K562 (cell line): ENCODE measurements around the gene SUPT3H. TPM values are rescaled to one million over a fixed set of nuclear protein-coding genes. Genes with fewer than 3 reads are reported as not detected.

ENCODE experiments used
- ATAC-seq: fragments of 200-7000 bp; cut with Tn5 transposase; 3 replicates; pipeline ENCODE4 v1.9.1; 2020; ENCODE audit warnings: moderate library complexity
- BruUV-seq: library from RNA; stranded (reverse); fragments of 400-500 nt; replicated peaks from 2 replicates; lab custom pipeline; 2021; lab: Mats Ljungman, UMichigan
- CTCF ChIA-PET: fragments of 300-600 bp; formaldehyde crosslinking; extraction: SDS; loops from one replicate; lab custom pipeline; 2021; ENCODE audit warnings: low intra/inter-chr PET ratio; lab: Yijun Ruan, JAX
- POLR2A ChIA-PET: fragments of 300-600, 350-650 bp; sonication (Branson Sonifier 250); formaldehyde crosslinking; extraction: SDS; loops from one replicate; lab custom pipeline; 2021; ENCODE audit warnings: antibody characterized with exemption, inconsistent platforms; lab: Yijun Ruan, JAX
- DNase-seq, 4 experiments: peaks; one replicate each; pipeline versions ENCODE4 v3.0.0 to v3.0.0-alpha.2; 2011 to 2018; ENCODE audit warnings: low spot score in 3 of 4, mixed read lengths in 3 of 4; ENCODE audit errors: extremely low read depth in 1 of 4
- FAIRE-seq: peaks from 2 replicates; lab custom pipeline; 2011; peaks lifted over from hg19 to GRCh38; lab: Jason Lieb, UNC
- H2AFZ ChIP-seq: 2 replicates; pipeline ENCODE4 v1.6.0; 2011; ENCODE audit warnings: low read depth, low read length, control low read depth, inconsistent platforms
- H3K27ac ChIP-seq: fragments of 200-600 bp; 3 replicates; pipeline ENCODE4 v1.8.0; 2011; ENCODE audit warnings: low read depth, mild to moderate bottlenecking, control low read depth, inconsistent platforms, low read length, moderate library complexity, mixed read lengths; ENCODE audit errors: extremely low read depth
- H3K27me3 ChIP-seq, 2 experiments: fragments of 300-600 bp in 1 of 2; 2 replicates in 1 of 2; 3 replicates in 1 of 2; pipeline versions ENCODE4 v1.6.0 to v1.8.0; 2011; ENCODE audit warnings: inconsistent platforms in 2 of 2, low read length in 2 of 2, mild to moderate bottlenecking in 1 of 2, mixed read lengths in 1 of 2, moderate library complexity in 1 of 2; ENCODE audit not compliant: control insufficient read depth in 2 of 2, insufficient read depth in 2 of 2
- H3K36me3 ChIP-seq: fragments of 300-600 bp; 3 replicates; pipeline ENCODE4 v1.8.0; 2011; ENCODE audit warnings: mild to moderate bottlenecking, low read length, inconsistent platforms; ENCODE audit not compliant: control insufficient read depth, insufficient read depth
- H3K4me1 ChIP-seq, 2 experiments: fragments of 200-600 bp in 1 of 2; replicated peaks in 1 of 2; 2 replicates in 1 of 2; 3 replicates in 1 of 2; pipeline versions ENCODE4 v1.5.1 to v1.8.0; 2011; ENCODE audit warnings: inconsistent platforms in 2 of 2, low read length in 2 of 2, mild to moderate bottlenecking in 1 of 2, mixed read lengths in 1 of 2, moderate library complexity in 1 of 2; ENCODE audit not compliant: control insufficient read depth in 2 of 2, insufficient read depth in 2 of 2
- H3K4me2 ChIP-seq: 2 replicates; pipeline ENCODE4 v1.6.1; 2011; ENCODE audit warnings: low read length, control low read depth, inconsistent platforms, mixed read lengths; ENCODE audit not compliant: insufficient read depth
- H3K4me3 ChIP-seq: fragments of 200-600 bp; sonication (generic), shearing (Covaris generic); 2 replicates; pipeline ENCODE4 v1.5.1; 2016; ENCODE audit warnings: control low read depth, inconsistent platforms
- H3K79me2 ChIP-seq: fragments of 200-600 bp; 3 replicates; pipeline ENCODE4 v1.8.0; 2011; ENCODE audit warnings: low read length, inconsistent platforms; ENCODE audit not compliant: control insufficient read depth, insufficient read depth
- H3K9ac ChIP-seq, 2 experiments: 2 replicates each; pipeline versions ENCODE4 v1.6.0 to v1.6.1; 2011; ENCODE audit warnings: low read depth in 2 of 2, low read length in 2 of 2, control low read depth in 1 of 2, inconsistent platforms in 1 of 2, mild to moderate bottlenecking in 1 of 2, mixed read lengths in 1 of 2; ENCODE audit not compliant: insufficient read depth in 1 of 2
- H3K9me1 ChIP-seq: one replicate; pipeline ENCODE4 v1.6.0; 2011; ENCODE audit warnings: inconsistent platforms, mild to moderate bottlenecking, low read length, moderate library complexity; ENCODE audit not compliant: control insufficient read depth, insufficient read depth
- H3K9me3 ChIP-seq: replicated peaks from 2 replicates; pipeline ENCODE4 v1.5.1; 2011; ENCODE audit warnings: low read depth, low read length, inconsistent platforms; ENCODE audit not compliant: control insufficient read depth, insufficient read depth
- H4K20me1 ChIP-seq: replicated peaks from 2 replicates; pipeline ENCODE4 v1.6.1; 2011; ENCODE audit warnings: low read length, inconsistent platforms, mixed read lengths; ENCODE audit not compliant: control insufficient read depth, insufficient read depth
- BHLHE40 ChIP-seq: IDR thresholded peaks from 2 replicates; pipeline ENCODE4 v1.6.1; 2011; ENCODE audit warnings: low read length, improper control_type of control experiment
- CREB1 ChIP-seq, 2 experiments: sonication (generic) in 1 of 2; formaldehyde crosslinking in 1 of 2; IDR thresholded peaks; 2 replicates each; pipeline versions ENCODE4 v1.6.1 to v1.8.0; 2012 to 2022; ENCODE audit warnings: inconsistent platforms in 1 of 2, mild to moderate bottlenecking in 1 of 2, missing genetic modification reagents in 1 of 2, moderate library complexity in 1 of 2
- DLX4 ChIP-seq: fragments of 250-450 bp; sonication (Bioruptor Pico); IDR thresholded peaks from 2 replicates; pipeline ENCODE4 v1.6.1; 2021; ENCODE audit warnings: mild to moderate bottlenecking
- MAX ChIP-seq: sonication (generic); formaldehyde crosslinking; IDR thresholded peaks from 2 replicates; pipeline ENCODE4 v1.9.0; 2022; ENCODE audit warnings: mild to moderate bottlenecking, missing genetic modification reagents
- NFIC ChIP-seq: fragments of 450-650 bp; IDR thresholded peaks from 2 replicates; pipeline ENCODE4 v1.6.1; 2017; ENCODE audit warnings: mild to moderate bottlenecking, inconsistent platforms
- SRF ChIP-seq, 2 experiments: fragments of 250-450, 450-650 bp in 1 of 2; sonication (Bioruptor Pico) in 1 of 2; sonication (generic) in 1 of 2; formaldehyde crosslinking; IDR thresholded peaks; 2 replicates each; pipeline versions ENCODE4 v1.5.0 to v1.5.1; 2020 to 2022; ENCODE audit warnings: mild to moderate bottlenecking in 1 of 2, missing genetic modification reagents in 1 of 2
- TCFL5 ChIP-seq: fragments of 250-450 bp; sonication (Bioruptor Pico); conservative IDR thresholded peaks from 2 replicates; pipeline ENCODE4 v1.6.1; 2021; ENCODE audit warnings: mild to moderate bottlenecking, moderate library complexity, matching md5 sums
- ZNF143 ChIP-seq: sonication (generic); formaldehyde crosslinking; IDR thresholded peaks from 2 replicates; pipeline ENCODE4 v1.9.0; 2022; ENCODE audit warnings: mild to moderate bottlenecking, missing genetic modification reagents
- ZNF232 ChIP-seq: sonication (generic); formaldehyde crosslinking; IDR thresholded peaks from 2 replicates; pipeline ENCODE4 v1.8.0; 2022; ENCODE audit warnings: mild to moderate bottlenecking, missing genetic modification reagents
- ZNF274 ChIP-seq: IDR thresholded peaks from 2 replicates; pipeline ENCODE4 v1.6.1; 2011; ENCODE audit warnings: low read depth, mild to moderate bottlenecking, low read length, moderate library complexity, borderline replicate concordance
- ZNF354B ChIP-seq: fragments of 250-450 bp; sonication (Bioruptor Pico); IDR thresholded peaks from 2 replicates; pipeline ENCODE4 v1.4.0; 2020
- WGBS: fragments of 100-300 bp; shearing (Covaris generic); methylation state at CpG from one replicate; pipeline ENCODE4 v1.1.6; 2016; ENCODE audit warnings: low coverage, mixed read lengths; ENCODE audit not compliant: insufficient coverage; ENCODE audit errors: missing lambda C conversion rate; 5-methylcytosine and 5-hydroxymethylcytosine counted together
- in situ Hi-C: fragments of 300-500 bp; cut with MboI; formaldehyde crosslinking; loops from 4 replicates; pipeline ENCODE4 v1.15.0; 2018; ENCODE audit warnings: inconsistent platforms, mixed read lengths
- intact Hi-C: fragments of 100-400 bp; cut with micrococcal nuclease; formaldehyde crosslinking; loops from 2 replicates; pipeline ENCODE4 v1.14.2; 2022
- polyA plus RNA-seq, 8 experiments: library from polyadenylated mRNA; depleted of rRNA in 4 of 8; stranded (reverse) in 5 of 8; unstranded in 3 of 8; fragments of >200 nt; fragmentation: Nextera tagmentation in 2 of 8; fragmentation: Illumina TruSeq in 1 of 8; extraction: Ambion mirVana in 2 of 8; extraction: Trizol in 1 of 8; gene quantifications; 2 replicates each; pipeline versions ENCODE4 v1.2.1 to v1.2.3, GENCODE V29; 2011 to 2014; ENCODE audit warnings: inconsistent platforms in 1 of 8, missing spikeins in 1 of 8
- total RNA-seq, 7 experiments: library from RNA; depleted of rRNA in 6 of 7; stranded (reverse); fragments of >200 nt in 6 of 7; fragmentation: Illumina TruSeq in 2 of 7; extraction: Trizol in 2 of 7; gene quantifications; 2 replicates each; pipeline versions ENCODE4 v1.2.1 to v1.2.3, GENCODE V29; 2011 to 2021; ENCODE audit warnings: low replicate concordance in 1 of 7

Gene SUPT3H
- total and polyA plus RNA-seq, 9 of the 15 experiments (the other 6 are each of a cell fraction or from before 2014, with no cell fraction given): 7.2 to 16.3 (median 11.9) TPM

DNA sequence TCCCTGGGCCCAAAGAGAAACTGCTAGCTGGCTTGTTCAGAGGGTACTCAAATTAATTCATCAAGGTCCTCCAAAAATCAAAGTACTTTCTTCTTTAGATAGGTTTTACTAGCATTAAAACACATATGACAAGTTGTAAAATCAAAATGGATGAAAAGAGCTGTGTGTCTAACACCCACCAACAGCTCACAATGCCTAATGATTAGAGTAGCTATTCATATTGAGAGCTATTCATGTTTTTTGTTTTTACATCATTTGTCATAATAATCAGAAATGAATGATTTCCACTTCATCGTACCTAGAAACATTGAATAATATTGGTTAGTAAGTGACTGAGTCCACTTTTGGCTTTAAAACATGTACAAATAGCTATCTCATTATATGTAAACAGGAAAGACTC lies 339.5 kb downstream of the SUPT3H start (continued):
- TF ChIP-seq SRF (CRISPR knock-in tag; IDR thresholded peaks at IDR 0.05): no peak
- no peak for TF ChIP-seq ZNF274
- no peak for TF ChIP-seq TCFL5
- TF ChIP-seq ZNF143: no peak
- no peak for TF ChIP-seq ZNF354B (CRISPR knock-in tag)
- no peak for TF ChIP-seq BHLHE40

DNA sequence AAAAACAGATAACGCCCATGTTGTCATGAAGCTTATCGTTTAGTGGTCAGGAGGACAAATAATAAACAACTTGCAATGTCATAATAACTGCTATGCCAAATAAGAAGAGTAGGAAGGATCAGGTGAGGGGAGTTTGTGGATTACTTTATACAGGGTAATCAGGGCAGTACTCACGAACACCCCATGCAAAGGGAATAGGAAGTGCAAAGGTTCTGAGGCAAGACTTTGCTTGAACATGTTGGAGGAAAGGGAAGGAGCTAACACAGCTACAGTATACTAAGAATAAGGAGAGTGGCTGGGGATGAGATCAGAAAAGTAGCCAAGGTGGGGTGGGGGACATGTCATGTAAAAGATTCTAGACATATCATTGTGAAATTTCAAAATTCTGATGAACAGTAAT lies 341.6 kb downstream of the SUPT3H start:
- DNase-seq: no peak

More for the DNA sequence above, 341.6 kb downstream of the SUPT3H start:
- H3K9ac ChIP-seq: no peak overlapping the region
- no peak overlapping the region for H2AFZ ChIP-seq
- intact Hi-C loops (no loop called here), in situ Hi-C loops (no loop called here)
- ChIA-PET CTCF (no interaction called here), POLR2A (no interaction called here)
- H3K4me3 ChIP-seq: no peak overlapping the region
- H3K79me2 ChIP-seq: no peaks in the 10 kb centered on the region
- H3K4me1 ChIP-seq: no peaks in the 10 kb centered on the region
- H3K4me2 ChIP-seq: no peak overlapping the region
- FAIRE-seq: no peak
- WGBS: 24% methylated on average over 3 of the region's 3 CpGs
- H3K27me3 ChIP-seq: no peaks in the 10 kb centered on the region
- H3K27ac ChIP-seq: no peak overlapping the region
- H4K20me1 ChIP-seq: no peaks in the 10 kb centered on the region
- H3K9me1 ChIP-seq: no peaks in the 10 kb centered on the region
- H3K9me3 ChIP-seq: no peaks in the 10 kb centered on the region
- no peaks in the 10 kb centered on the region for H3K36me3 ChIP-seq
- no TSS peak for BruUV-seq
- no peak for ATAC-seq
- TF ChIP-seq CREB1 (IDR thresholded peaks at IDR 0.05): no peak
- TF ChIP-seq CREB1 (CRISPR knock-in tag; IDR thresholded peaks at IDR 0.05): no peak
- no peak for TF ChIP-seq NFIC
- TF ChIP-seq DLX4 (CRISPR knock-in tag): no peak
- TF ChIP-seq MAX (CRISPR knock-in tag): no peak
- no peak for TF ChIP-seq ZNF232 (CRISPR knock-in tag)
